CD14-positive monocyte (primary cell): Measurements from ENCODE around the gene EML6. TPM values are rescaled to one million over a fixed set of nuclear protein-coding genes. Genes with fewer than 3 reads are reported as not detected.

Experiments
- DNase-seq, 3 donors: peaks; one replicate each; pipeline ENCODE4 v3.0.0-alpha.2; 2011 to 2022
- H2AFZ ChIP-seq: 2 replicates; pipeline ENCODE4 v1.6.0; 2012; ENCODE audit warnings: mild to moderate bottlenecking, low read depth, low read length, inconsistent platforms; ENCODE audit not compliant: insufficient read depth, poor library complexity, severe bottlenecking
- H3K27ac ChIP-seq, 2 donors: 1 replicate in 1 of 2; 2 replicates in 1 of 2; pipeline ENCODE4 v1.5.1; 2012 to 2013; ENCODE audit warnings: low read length in 2 of 2, control low read depth in 1 of 2, inconsistent platforms in 1 of 2, low read depth in 1 of 2, mild to moderate bottlenecking in 1 of 2
- H3K27me3 ChIP-seq, 2 donors: one replicate each; pipeline versions ENCODE4 v1.6.0 to v1.6.1; 2011 to 2013; ENCODE audit warnings: low read length in 2 of 2; ENCODE audit not compliant: control insufficient read depth in 2 of 2, insufficient read depth in 2 of 2
- H3K36me3 ChIP-seq, 2 donors: replicated peaks in 1 of 2; 1 replicate in 1 of 2; 2 replicates in 1 of 2; pipeline versions ENCODE4 v1.5.1 to v1.6.1; 2012 to 2013; ENCODE audit warnings: low read length in 2 of 2, control low read depth in 1 of 2, inconsistent platforms in 1 of 2, mild to moderate bottlenecking in 1 of 2; ENCODE audit not compliant: insufficient read depth in 2 of 2, control insufficient read depth in 1 of 2
- H3K4me1 ChIP-seq, 2 donors: 1 replicate in 1 of 2; 2 replicates in 1 of 2; pipeline versions ENCODE4 v1.5.1 to v1.6.1; 2012 to 2013; ENCODE audit warnings: low read length in 2 of 2, control low read depth in 1 of 2, inconsistent platforms in 1 of 2, mild to moderate bottlenecking in 1 of 2, moderate library complexity in 1 of 2; ENCODE audit not compliant: insufficient read depth in 2 of 2, control insufficient read depth in 1 of 2
- H3K4me2 ChIP-seq: replicated peaks from 2 replicates; pipeline ENCODE3; 2012; ENCODE audit warnings: low read length, moderate library complexity, mild to moderate bottlenecking; ENCODE audit not compliant: poor library complexity, severe bottlenecking; ENCODE audit errors: extremely low read depth
- H3K4me3 ChIP-seq, 3 experiments: fragments of 200-600 bp in 1 of 3; sonication (generic) in 1 of 3; replicated peaks in 1 of 3; 1 replicate in 2 of 3; 2 replicates in 1 of 3; pipeline ENCODE4 v1.5.1; 2011 to 2013; ENCODE audit warnings: low read length in 3 of 3, mild to moderate bottlenecking in 3 of 3, control low read depth in 2 of 3, low read depth in 2 of 3, inconsistent platforms in 1 of 3, moderate library complexity in 1 of 3
- H3K79me2 ChIP-seq: 2 replicates; pipeline ENCODE4 v1.6.0; 2012; ENCODE audit warnings: mild to moderate bottlenecking, control low read depth, inconsistent platforms, low read length, moderate library complexity; ENCODE audit not compliant: insufficient read depth
- H3K9ac ChIP-seq: 2 replicates; pipeline ENCODE4 v1.6.0; 2017; ENCODE audit warnings: low read length, mild to moderate bottlenecking; ENCODE audit not compliant: insufficient read depth, poor library complexity, severe bottlenecking
- H3K9me3 ChIP-seq, 2 donors: replicated peaks in 1 of 2; 1 replicate in 1 of 2; 2 replicates in 1 of 2; pipeline versions ENCODE4 v1.5.1 to v1.6.1; 2012 to 2013; ENCODE audit warnings: low read length in 2 of 2, control low read depth in 1 of 2; ENCODE audit not compliant: control insufficient read depth in 1 of 2, insufficient read depth in 1 of 2
- H4K20me1 ChIP-seq: 2 replicates; pipeline ENCODE4 v1.6.0; 2012; ENCODE audit warnings: mild to moderate bottlenecking, low read length, control low read depth, moderate library complexity; ENCODE audit not compliant: insufficient read depth
- H3K27ac Mint-ChIP-seq, 7 donors: one replicate each; pipeline ENCODE4 v1.8.0; 2020; ENCODE audit warnings: mild to moderate bottlenecking in 7 of 7, mixed read lengths in 7 of 7, moderate library complexity in 6 of 7, inconsistent platforms in 2 of 7
- H3K27me3 Mint-ChIP-seq, 3 donors: one replicate each; pipeline ENCODE4 v1.8.0; 2021 to 2022; ENCODE audit warnings: low read depth in 3 of 3, mild to moderate bottlenecking in 3 of 3, mixed read lengths in 3 of 3, moderate library complexity in 3 of 3, inconsistent platforms in 1 of 3
- H3K36me3 Mint-ChIP-seq, 2 donors: one replicate each; pipeline ENCODE4 v1.8.0; 2020; ENCODE audit warnings: mixed read lengths in 2 of 2, inconsistent platforms in 1 of 2, mild to moderate bottlenecking in 1 of 2
- H3K4me1 Mint-ChIP-seq: one replicate; pipeline ENCODE4 v1.8.0; 2020; ENCODE audit warnings: mild to moderate bottlenecking, mixed read lengths
- H3K4me3 Mint-ChIP-seq, 2 donors: one replicate each; pipeline ENCODE4 v1.8.0; 2020; ENCODE audit warnings: mild to moderate bottlenecking in 2 of 2, mixed read lengths in 2 of 2, moderate library complexity in 1 of 2
- H3K9me3 Mint-ChIP-seq, 7 donors: one replicate each; pipeline ENCODE4 v1.8.0; 2020 to 2022; ENCODE audit warnings: mixed read lengths in 7 of 7, mild to moderate bottlenecking in 6 of 7, moderate library complexity in 6 of 7, inconsistent platforms in 2 of 7
- WGBS: methylation state at CpG from one replicate; pipeline ENCODE4 v1.1.5; 2013; ENCODE audit warnings: missing lambda C conversion rate; ENCODE audit not compliant: insufficient coverage; 5-methylcytosine and 5-hydroxymethylcytosine counted together
- intact Hi-C, 2 donors: fragments of 100-400 bp; cut with micrococcal nuclease; formaldehyde crosslinking; loops; one replicate each; pipeline versions ENCODE4 v1.15.0 to v1.15.1; 2023
- polyA plus RNA-seq, 3 donors: library from polyadenylated mRNA; depleted of rRNA in 1 of 3; unstranded in 2 of 3; stranded (reverse) in 1 of 3; fragments of 300-500 nt in 2 of 3; fragments of >200 nt in 1 of 3; fragmentation: Illumina TruSeq in 2 of 3; gene quantifications; 1 replicate in 2 of 3; 2 replicates in 1 of 3; pipeline ENCODE4 v1.2.3, GENCODE V29; 2012 to 2021
- TF ChIP-seq, protein P1 (sequence below): fragments of 200-600 bp; IDR thresholded peaks from one replicate; pipeline ENCODE4 v1.8.0; 2022; ENCODE audit warnings: antibody characterized with exemption, mild to moderate bottlenecking

EML6 gene
- polyA plus RNA-seq, 3 donors, result 0.79 TPM; not detected in 2

DNA sequence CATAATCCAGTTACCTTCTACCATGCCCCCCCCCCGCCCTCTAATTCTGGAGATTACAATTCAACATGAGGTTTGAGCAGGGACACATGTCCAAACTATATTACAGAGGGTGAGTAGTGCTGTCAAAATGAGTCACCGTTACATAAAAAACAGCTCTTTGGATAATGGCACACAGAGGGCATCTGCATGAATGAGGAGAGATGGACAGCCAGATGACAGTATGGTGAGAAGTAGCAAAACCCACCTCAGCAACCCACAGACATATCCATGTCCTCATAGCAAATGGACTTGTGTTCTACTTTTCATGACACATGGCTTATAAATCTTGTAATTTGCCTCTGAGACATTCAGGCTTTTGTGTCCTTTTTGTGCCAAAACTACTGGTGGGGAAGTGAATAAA is 132.0 kb downstream of the EML6 start:
- intact Hi-C loops, result no loop called here
- H3K4me3 ChIP-seq, result no peak overlapping the region
- Mint-ChIP-seq H3K9me3 (peaks cover 0 to 4% (median 0%) of the 10 kb centered on the region in 7 donors), H3K27me3 (peaks cover 0 to 1% (median 0%) of the 10 kb centered on the region in 3 donors), H3K27ac (no peak overlapping the region), H3K4me3 (no peak overlapping the region), H3K36me3 (no peaks in the 10 kb centered on the region), H3K4me1 (peaks cover 9% of the 10 kb centered on the region)
- no peaks in the 10 kb centered on the region for H3K4me1 ChIP-seq
- no peak for DNase-seq
- TF ChIP-seq, protein P1, sequence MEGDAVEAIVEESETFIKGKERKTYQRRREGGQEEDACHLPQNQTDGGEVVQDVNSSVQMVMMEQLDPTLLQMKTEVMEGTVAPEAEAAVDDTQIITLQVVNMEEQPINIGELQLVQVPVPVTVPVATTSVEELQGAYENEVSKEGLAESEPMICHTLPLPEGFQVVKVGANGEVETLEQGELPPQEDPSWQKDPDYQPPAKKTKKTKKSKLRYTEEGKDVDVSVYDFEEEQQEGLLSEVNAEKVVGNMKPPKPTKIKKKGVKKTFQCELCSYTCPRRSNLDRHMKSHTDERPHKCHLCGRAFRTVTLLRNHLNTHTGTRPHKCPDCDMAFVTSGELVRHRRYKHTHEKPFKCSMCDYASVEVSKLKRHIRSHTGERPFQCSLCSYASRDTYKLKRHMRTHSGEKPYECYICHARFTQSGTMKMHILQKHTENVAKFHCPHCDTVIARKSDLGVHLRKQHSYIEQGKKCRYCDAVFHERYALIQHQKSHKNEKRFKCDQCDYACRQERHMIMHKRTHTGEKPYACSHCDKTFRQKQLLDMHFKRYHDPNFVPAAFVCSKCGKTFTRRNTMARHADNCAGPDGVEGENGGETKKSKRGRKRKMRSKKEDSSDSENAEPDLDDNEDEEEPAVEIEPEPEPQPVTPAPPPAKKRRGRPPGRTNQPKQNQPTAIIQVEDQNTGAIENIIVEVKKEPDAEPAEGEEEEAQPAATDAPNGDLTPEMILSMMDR, result no peak
- no peaks in the 10 kb centered on the region for H3K27me3 ChIP-seq
- H3K9ac ChIP-seq, result no peak overlapping the region
- H3K79me2 ChIP-seq, result no peaks in the 10 kb centered on the region
- H3K27ac ChIP-seq, result no peak overlapping the region
- no CpG with 5 or more reads among the region's 2 CpGs for WGBS
- H2AFZ ChIP-seq, result no peak overlapping the region
- no peak overlapping the region for H3K4me2 ChIP-seq
- no peaks in the 10 kb centered on the region for H3K36me3 ChIP-seq
- H4K20me1 ChIP-seq, result no peaks in the 10 kb centered on the region
- no peaks in the 10 kb centered on the region for H3K9me3 ChIP-seq

DNA sequence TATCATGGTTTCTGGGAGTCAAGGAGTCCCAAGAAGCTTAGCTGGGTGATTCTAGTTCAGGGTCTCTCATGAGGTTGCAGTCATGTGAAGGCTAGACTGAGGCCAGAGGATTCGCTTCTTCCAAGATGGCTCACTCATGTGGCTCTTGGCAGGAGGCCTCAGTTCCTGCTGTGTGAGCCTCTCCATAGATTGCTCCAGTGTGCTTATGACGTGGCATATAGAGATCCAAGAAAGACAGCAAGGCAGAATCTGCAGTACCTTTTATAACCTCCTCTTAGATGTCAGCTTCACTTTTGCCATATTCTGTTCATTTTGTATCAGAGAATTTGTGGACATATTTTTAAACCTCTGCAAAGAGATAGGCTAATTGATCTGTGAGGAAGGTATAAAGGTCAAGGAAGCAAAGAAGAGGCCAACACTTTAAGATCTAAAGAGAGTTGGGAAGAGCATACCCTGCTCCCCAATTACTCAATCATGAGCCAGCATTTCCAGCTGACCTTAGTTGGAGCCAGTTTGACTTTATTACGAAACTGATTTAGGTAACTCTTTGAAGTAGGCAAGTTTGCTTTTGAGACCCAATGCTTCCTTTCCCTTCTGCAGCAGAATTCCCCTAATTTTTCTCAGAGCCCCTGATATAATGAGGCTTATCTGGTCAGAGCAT is 134.7 kb downstream of the EML6 start:
- H3K9me3 Mint-ChIP-seq, result peaks cover 0 to 5% (median 3%) of the 10 kb centered on the region in 7 donors
- H3K4me1 ChIP-seq, result no peaks in the 10 kb centered on the region
- H3K9ac ChIP-seq, result no peak overlapping the region
- no peak overlapping the region for H3K4me3 ChIP-seq
- no peaks in the 10 kb centered on the region for H4K20me1 ChIP-seq
- H3K36me3 ChIP-seq, result no peaks in the 10 kb centered on the region
- no peaks in the 10 kb centered on the region for H3K36me3 Mint-ChIP-seq
- no peaks in the 10 kb centered on the region for H3K9me3 ChIP-seq
- no peak for DNase-seq
- H2AFZ ChIP-seq, result no peak overlapping the region
- peaks cover 9% of the 10 kb centered on the region for H3K4me1 Mint-ChIP-seq
- H3K27ac Mint-ChIP-seq, result no peak overlapping the region
- peaks cover 0 to 1% (median 0%) of the 10 kb centered on the region in 3 donors for H3K27me3 Mint-ChIP-seq
- no peaks in the 10 kb centered on the region for H3K79me2 ChIP-seq
- 33% methylated on average over 1 of the region's 3 CpGs for WGBS
- no peak overlapping the region for H3K4me2 ChIP-seq
- intact Hi-C loops, result no loop called here
- H3K27ac ChIP-seq, result no peak overlapping the region
- TF ChIP-seq, protein P1, result no peak
- H3K27me3 ChIP-seq, result no peaks in the 10 kb centered on the region
- no peak overlapping the region for H3K4me3 Mint-ChIP-seq
